ENCODE results near the gene DNAJC5.
"Not testable (repeated sequence)": the region's sequence is repeated elsewhere in the genome, so short reads cannot be mapped to it uniquely, and the experiment has no call there.

The DNAJC5 gene

DNA sequence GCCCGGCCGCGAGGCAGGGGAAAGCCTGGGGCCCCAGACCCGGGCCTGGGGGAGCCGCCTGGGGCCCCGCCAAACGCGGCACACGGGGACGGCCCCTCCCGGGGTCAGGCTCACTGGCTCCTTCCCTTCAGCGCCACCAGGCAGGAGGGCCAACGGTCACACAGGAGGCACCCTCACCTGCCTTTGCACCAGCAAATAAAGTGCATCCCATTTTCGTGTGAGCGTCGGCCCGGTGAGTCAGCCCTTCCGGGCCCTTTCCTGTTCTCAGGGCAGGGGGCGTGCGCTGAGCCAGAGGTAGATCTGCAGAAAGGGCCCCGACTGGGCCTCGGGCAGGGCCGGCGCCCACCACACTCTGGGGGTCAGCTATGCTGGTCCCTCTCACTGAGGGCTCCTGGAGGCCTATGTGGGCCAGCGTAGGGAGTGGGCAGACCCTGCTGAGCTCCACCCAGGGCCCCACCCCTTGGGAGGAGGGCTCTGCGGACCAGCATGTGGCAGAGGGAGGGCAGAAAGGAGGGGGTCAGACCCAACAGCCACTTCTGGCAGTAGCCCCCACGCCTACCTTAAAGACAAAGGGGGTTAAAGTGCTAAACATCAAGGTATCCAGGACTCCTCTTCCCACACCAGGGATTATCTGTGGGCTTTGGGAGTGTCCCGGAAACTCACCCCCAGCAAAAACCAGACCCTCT, 62.2 kb downstream of the DNAJC5 start:
- peak; percentile 83 for DNase-seq

DNA sequence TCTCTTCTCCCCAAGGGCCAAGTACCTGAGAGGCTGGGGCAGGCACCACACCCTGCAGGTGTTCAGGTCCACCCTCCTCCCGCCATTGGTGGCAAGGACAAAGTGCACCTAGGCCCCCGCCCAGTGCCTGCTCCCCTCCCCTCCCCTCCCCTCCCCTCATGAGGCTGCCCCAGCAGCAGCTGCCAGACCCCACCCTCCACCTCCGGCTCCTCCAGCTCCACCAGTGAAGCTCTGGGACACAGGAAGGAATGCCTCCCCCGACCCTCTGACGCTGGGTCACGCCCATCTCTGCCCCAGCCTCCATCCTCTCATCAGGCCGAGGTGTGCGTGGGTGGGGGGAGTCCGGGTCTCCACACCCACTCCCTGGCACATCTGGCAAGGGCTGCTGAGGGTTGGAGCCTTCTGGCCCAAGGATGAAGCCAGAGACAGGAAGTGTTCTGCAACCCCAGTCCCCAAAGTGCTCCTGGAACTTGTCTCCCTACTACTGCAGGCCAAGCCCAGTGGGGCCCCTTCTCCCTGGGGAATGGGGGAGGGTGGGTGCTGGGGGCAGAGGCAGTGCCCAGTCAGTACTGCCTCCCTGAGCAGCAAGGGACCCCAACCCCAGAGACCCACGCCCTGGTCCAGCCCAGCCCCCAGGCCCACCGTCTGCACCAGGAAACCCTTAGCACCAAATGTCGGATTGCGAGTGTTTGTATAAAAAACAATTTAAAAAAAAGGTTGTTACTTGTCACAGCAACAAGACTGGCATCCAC, 62.9 kb downstream of the DNAJC5 start:
- DNase-seq, result peak; percentile 94

DNA sequence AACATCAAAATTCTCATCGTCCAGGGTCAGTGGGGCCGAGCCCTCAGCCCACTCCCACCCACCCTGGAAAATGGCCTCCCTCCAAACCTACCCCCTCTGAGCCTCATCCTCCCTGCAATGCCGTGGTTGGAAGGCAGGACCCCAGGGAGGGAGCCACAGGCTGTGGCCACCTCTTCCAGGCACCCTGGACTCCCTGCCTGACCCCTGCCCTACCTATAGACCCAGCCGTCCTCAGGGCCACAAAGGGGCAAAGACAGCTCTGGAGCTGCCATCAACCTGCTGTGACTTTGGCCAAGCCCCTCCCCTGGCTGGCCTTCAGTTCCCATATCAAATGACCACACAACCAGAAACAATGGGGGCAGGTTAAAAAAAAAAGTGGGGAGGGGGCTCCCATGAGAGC, 63.5 kb downstream of the DNAJC5 start:
- no peak for DNase-seq

DNA sequence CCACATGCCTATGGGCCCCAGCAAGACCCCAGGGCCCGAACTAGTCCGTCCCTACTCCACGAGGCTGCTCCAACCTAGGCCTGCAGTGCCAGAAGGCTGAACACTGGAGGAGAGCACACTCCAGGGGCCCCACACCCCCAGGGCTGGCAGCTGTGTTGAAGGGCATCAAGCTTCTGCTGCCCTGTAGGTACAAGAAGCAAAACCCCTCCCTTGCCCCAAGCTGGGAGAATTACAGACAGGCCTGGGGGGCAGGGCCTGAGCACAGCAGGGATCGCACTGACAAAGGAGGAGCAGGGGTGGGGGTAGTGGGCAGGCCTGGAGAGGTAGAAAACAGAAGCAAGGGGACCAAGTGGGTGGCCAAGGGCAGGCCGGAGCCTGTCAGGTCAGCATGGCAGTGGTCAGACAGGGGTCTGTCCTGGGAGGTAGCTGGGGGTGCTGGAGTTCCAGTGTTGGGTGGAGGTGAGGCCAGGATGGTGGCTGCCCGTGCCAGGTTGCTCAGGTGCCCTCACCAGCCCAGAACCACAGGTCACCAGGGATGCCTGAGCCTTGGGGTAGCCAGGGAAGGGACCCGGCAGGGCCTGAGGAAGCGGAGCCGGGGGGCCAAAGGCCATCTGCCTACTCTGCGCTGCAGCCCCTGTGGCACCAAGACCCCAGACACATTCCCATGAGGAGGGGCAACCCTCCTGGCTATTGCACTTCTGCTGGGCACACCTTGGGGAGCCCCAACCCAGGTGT, 64.2 kb downstream of the DNAJC5 start:
- no peak for DNase-seq

DNA sequence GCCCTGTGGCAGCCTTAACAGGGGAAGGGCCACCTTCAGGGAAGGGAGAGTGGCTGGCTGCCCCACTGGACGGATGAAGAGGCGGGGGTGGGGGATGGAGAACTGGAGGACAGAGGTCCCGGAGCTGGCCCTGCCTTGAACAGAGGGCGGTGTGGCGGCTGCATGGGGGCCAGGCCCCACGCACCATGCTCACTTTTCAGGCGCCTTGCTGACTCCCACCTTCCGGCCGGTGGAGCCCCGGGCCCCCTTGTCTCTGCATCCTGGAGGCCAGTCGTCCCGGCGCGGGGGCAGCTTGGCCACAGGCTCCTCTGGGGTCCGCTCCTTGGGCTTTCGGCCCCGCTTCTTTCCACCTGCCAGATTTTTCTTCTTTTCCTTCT, 64.8 kb downstream of the DNAJC5 start:
- DNase-seq, result no peak

DNA sequence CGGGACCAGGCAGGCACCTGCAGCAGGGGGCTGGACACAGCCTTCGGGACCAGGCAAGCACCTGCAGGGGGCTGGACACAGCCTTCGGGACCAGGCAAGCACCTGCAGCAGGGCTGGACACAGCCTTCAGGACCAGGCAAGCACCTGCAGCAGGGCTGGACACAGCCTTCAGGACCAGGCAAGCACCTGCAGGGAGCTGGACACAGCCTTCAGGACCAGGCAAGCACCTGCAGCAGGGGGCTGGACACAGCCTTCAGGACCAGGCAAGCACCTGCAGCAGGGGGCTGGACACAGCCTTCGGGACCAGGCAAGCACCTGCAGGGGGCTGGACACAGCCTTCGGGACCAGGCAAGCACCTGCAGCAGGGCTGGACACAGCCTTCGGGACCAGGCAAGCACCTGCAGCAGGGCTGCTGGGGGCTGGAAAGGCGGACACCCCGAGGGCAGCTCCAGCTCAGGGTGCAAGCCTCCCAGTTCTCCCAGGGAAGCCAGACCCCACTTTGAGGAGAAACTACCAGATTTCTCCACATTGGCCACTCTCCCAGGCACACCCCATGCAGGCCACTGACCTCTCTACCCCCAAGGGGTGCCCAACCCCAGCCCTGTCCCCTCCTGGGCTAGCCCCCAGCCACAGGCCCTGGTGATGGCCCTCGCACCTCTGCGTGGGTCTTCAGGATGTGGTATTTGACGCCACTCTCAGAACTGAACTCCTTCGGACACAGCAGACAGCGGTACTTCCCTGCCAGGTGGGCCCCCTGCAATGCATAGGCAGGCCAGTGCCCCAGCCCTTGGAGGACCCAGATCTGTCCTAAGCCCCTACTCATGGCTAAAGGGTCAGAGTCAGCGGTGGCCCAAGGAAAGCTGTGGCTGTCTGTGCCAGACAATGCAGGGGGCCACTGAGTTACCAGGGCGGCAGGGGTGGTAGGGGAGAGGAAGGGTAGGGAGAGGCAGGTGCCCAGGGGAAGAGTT, 66.0 kb downstream of the DNAJC5 start:
- DNase-seq, result not testable (repeated sequence)

DNA sequence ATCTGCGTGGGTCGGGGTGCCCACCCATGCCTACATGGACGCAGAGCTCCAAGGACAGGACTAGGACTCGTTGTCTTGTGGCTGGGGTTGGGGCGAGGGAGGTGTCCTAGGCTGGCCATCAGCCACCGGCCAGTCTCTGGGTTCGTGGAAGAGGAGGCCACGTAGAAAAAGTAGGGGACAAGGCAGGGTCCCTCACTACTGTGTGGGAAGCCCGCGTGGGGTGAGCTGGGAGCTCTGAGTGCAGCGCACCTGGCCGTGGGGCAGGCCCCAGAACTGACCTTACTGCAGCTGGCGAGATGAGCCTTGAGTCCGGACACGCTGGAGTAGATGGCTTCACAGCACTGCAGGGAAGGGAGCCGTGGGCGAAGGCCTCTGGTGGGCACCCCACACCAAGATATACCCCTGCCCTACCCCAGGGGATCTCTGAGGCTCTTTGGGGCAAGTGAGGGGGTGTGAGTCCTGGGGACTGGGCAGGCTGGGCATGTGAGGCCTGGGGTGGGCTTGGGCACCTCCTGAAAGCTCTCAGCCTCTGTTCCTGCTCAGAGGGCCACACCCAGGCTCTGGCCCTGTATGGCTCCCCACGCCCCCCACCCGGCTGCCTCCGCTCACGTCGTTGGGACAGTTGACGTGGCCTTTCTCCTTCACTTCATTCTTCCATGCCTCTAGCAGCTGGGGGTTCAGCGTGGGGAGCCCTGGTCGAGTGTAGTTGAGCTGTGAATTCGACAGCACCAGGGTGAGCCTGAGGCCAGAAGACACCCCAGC, 66.9 kb downstream of the DNAJC5 start:
- DNase-seq, result no peak

DNA sequence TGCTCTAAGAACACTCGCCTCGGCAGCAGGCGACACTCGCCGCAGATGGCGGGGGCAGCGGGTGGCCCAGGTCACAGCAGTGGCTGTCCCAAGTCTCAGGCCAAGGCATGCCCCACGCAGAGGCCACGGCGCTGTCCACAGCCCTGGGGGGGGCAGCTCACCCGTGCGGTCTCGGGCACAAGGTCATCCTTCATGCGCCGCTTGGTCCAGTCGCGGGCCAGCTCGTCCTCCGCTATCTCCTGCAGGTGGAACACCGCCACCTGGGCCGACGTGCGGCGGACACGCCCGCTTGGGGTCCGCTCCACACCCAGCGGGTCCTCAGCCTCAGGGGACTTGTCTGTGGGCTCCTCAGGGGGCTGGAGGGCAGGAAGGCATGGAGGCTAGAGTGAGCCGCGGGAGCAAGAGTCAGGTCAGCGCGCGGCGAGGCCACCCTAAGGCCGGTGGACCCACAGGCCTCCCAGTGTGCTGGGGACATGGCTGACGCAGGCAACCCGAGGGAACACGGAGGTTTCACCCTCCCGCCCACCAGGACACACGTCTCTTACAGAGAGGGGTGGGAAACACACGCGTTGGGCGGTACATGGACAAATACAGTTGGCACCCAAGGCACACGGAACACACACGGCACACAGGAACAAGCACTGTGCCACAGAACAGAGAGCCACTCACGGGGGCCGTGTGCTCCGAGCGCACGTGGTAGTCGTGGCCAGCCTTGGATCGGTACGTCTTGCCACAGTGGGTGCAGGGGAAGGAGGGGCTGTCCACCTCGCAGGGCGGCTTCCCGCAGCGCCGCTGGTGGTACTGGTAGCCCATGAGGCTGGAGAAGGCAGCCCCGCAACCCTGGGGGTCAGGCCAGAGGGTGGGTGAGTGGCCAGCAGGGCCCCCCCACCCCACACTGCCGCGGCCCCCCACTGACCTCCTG, 67.8 kb downstream of the DNAJC5 start:
- no peak for DNase-seq

DNA sequence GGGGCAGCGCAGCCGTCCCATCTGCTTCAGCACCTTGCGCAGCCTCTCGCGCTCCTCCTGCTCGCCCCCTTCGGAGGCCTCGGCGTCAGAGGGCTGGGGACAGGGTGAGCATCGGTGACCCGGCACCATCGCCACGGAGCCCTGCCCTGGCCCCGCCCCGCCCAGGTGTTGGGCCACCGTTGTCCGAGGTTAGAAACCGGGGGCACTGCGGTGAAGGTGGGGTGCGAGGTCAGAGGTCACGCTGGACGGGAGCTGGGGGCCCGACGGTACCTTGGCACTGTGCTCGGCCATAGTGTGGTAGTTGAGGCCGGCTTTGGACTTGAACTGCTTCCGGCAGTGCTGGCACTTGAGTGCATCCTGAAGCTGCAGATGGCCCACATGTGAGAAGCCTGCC, 68.4 kb downstream of the DNAJC5 start:
- DNase-seq, result no peak

DNA sequence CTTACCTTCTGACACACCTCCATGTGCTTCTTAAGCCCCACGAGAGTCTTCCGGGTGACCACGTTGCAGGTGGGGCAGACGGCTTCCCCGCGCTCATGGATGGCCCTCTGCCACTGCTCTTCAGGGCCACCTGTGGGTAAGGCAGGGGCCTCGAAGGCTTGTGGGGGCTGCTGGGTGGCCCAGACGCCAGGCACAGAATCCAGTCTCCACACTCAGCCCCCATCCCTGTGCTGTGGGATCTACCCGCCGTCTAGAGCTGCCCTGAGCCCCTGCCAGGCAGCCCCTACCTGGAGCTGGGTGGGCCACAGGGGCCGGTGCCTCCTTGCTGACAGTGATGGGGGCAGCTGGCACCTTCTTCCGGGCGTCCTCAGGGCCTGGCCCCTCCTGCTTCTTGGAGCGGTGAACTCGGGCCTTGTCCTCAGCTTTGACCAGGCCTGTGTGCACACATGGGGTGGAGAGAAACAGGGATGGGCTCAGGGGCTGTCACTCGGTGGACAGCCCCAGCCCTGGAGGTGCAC, 68.9 kb downstream of the DNAJC5 start:
- DNase-seq, result no peak

DNA sequence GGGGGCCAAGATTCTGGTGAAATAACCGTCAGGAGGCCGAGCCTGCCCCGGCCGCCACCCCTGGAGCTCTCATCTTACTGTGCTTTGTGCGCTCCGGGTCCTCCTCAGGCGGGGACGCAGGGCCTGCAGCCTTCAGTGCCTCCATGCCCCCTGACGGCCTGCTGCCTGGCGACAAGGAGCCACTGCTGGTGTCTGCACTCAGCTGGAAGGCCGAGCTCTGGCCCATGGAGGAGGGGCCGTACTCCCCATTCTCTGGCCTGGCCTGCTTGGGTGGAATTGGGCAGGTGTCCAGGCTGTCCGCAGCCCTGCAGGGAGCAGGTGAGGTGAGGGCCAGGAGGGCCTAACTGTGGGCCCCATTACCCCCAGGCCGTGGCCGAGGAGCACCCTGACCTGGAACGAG, 69.5 kb downstream of the DNAJC5 start:
- DNase-seq, result no peak

DNA sequence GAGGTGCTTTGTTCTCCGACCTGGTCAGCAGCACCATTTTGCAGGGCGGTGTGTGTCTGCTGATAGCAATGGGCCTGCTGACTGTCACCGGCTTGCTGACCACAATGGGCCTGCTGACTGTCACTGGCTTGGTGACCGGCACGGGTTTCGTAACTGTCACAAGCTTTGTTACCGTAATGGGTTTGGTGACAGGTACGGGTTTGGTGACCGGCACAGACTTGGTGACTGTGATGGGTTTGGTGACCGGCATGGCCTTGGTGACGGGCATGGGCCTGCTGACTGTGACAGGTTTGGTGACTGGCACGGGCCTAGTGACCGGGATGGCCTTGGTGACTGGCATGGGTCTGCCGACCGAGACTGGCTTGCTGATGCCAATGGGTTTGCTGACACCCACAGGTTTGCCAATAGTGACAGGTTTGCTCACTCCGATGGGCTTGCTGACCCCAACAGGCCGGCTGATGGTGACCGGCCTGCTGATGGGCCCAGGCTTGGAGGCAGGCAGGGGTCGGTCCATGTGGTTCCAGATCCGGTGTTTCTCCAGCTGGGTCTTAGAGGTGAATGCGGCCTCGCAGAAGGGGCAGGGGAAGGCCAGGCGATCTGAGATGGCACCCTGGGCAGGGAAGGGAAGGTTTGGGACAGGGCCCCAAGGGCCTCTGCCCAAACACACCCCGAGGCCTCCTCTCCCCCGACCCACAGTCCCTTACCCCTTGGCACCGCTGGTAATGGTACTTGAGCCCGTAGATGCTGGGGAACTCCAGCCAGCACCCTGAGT, 71.4 kb downstream of the DNAJC5 start:
- DNase-seq, result no peak

DNA sequence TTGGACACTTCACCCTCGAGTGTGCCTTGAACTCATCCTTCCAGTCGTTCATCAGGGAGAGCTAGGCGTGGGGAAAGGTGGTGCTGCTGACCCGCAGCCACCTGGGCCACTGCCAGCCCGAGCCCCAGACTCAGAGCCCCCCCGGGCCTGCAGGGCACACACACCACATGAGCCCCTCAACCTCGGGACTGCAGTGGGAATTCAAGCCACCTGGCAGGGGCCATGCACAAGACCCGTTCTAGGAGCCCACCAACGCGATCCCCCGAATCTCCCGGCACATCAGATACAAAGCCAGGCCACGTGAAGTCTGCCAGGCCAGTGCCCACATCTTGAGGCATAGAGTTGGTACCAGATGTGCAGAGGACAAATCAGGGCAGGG, 72.0 kb downstream of the DNAJC5 start:
- no peak for DNase-seq

DNA sequence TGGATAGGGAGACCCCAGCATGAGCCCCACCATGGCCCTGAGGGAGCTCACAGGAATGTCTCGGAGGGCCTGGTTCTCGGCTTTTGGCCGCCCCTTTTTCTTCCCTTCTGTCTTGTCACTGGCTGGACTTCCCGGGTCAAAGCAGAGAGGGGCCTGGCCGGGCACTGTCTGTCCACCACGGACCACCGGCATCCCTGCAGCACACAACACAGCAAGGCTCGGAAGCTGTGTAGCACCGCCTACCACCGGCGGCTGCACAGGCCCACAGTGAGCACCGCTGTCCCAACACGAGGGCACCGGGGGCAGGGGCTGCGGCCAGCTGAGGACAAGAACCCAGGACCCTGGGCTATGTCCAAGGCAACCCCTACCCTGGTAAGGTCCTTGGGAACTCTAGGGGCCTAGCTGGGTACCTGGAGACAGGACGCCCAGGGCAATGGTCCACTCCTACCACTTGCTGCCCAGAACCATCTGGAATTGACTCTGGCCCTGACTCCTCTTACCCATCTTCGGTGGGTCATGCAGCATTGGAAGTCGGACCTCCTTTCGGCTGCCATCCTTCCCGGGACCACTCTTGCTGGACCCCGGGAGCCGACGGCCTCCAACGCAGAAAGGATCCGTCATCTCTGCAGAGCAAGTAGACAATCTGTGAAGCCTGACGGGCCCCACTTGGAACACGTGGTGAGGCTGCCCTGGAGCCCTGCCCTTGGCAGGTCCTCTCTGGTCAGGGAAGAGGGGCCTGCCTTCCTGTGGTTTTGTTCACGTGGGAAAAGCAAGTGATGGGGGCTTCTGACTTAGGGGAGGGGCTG, 72.6 kb downstream of the DNAJC5 start:
- no peak for DNase-seq

DNA sequence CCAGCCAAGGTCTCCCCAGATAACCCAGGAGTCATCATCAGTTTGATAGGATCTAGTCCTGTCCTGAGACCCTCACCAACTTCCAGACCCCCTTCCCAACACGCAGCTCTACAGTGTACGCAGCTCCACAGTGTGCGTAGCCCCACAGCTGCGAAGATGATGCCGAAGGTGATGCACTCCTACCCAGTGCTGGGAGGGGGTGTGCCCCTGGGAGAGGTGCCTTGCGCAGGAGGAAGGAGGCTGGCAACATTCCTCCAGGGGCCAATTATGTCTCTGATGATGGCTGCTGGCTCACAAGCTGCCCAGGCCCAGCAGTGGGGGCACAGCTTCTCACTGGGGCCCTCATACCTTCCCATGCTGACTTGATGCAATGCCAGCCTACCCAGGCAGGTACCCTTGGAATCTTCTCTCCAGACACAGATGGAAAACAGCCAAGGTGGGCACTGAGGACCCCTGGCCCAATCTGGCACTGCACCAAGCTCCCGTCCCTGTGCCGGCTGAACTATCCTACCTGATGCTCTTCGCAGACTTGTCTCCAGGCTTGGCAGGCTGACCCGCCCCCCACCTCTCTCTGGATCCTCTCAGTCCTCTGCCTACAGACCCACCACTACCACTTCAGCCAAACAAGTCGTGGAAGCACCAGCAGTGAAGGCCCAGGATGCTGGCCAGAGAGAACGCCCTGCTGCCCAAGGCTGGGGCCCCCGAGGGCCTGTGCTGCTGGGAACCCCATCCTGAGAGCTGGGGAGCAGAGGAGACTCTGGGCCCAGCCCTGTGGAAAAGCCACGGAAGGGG, 73.4 kb downstream of the DNAJC5 start:
- no peak for DNase-seq

DNA sequence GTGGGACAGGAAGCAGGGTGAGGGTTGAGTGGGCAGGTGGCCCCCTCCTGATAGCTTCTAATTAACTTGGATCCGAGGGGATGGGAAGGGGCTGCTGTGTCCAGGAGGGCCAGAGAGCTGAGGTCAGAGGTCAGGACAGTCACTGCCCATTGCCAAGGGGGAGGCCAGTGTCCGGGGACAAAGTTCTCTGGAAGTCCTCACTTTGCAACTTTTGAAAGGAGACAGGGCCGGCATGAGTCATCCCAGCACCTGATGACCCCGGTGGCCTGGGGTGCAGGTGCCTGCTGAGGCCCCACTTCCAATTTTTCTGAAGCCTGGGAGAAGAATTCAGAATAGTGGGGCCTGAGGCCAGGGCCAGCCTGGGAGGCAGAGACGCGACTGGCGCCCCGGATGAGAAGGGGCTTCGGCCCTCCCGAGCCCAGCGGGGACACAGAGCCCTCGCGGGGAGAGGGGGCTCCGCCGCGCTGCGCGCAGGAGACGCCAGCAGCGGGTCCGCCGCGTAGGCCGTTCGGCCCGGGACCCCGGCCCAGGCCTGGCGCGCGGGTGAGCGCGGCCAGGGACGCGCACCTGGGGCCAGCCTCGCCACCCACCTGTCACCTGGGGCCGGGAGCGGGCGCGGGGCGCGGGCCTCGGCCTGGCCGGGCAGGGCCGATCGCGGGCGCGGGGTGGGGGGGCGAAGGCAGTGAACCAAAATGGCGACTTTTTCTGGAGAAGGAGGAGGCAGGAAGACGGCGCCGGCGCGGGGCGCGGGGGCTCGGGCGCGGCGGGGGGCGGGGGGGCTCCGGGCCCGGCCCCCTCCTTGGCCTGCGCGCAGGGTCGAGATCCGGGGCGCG, 74.2 kb downstream of the DNAJC5 start:
- no peak for DNase-seq
